ENCODE results near the gene RNU6-9.

- TF ChIP-seq CTCF (IDR thresholded peaks at IDR 0.05): no peak
- TF ChIP-seq POLR2AphosphoS5 (IDR thresholded peaks at IDR 0.05; ENCODE audit: low read depth, low read length): no peak
- no peak for TF ChIP-seq TCF7L2 (IDR thresholded peaks at IDR 0.05; ENCODE audit: low read depth, low read length)
These were observed 9.4 kb downstream of the RNU6-9 start for GRCh38 chr19:902446-903226.
